GM06990 (cell line): Measurements from ENCODE around the gene SEMA4G.
"Not testable (repeated sequence)": the region's sequence is repeated elsewhere in the genome, so short reads cannot be mapped to it uniquely, and the experiment has no call there.

Experiments used
- DNase-seq: peaks from one replicate; pipeline ENCODE4 v3.0.0-alpha.2; 2011; ENCODE audit not compliant: insufficient read length; ENCODE audit errors: extremely low read depth
- H3K27me3 ChIP-seq: replicated peaks from 2 replicates; pipeline ENCODE4 v1.6.0; 2011; ENCODE audit warnings: low read length; ENCODE audit not compliant: control insufficient read depth, insufficient read depth
- H3K36me3 ChIP-seq: 2 replicates; pipeline ENCODE4 v1.5.1; 2011; ENCODE audit warnings: low read length; ENCODE audit not compliant: control insufficient read depth, insufficient read depth
- H3K4me3 ChIP-seq: replicated peaks from 2 replicates; pipeline ENCODE4 v1.5.1; 2011; ENCODE audit warnings: low read depth, mild to moderate bottlenecking, control low read depth, low read length
- TF ChIP-seq, protein P1 (sequence below): IDR thresholded peaks from 2 replicates; pipeline ENCODE4 v1.5.1; 2011; ENCODE audit warnings: low read length, control low read depth, mild to moderate bottlenecking, inconsistent platforms; ENCODE audit not compliant: insufficient read depth, poor library complexity, severe bottlenecking

SEMA4G gene

DNA sequence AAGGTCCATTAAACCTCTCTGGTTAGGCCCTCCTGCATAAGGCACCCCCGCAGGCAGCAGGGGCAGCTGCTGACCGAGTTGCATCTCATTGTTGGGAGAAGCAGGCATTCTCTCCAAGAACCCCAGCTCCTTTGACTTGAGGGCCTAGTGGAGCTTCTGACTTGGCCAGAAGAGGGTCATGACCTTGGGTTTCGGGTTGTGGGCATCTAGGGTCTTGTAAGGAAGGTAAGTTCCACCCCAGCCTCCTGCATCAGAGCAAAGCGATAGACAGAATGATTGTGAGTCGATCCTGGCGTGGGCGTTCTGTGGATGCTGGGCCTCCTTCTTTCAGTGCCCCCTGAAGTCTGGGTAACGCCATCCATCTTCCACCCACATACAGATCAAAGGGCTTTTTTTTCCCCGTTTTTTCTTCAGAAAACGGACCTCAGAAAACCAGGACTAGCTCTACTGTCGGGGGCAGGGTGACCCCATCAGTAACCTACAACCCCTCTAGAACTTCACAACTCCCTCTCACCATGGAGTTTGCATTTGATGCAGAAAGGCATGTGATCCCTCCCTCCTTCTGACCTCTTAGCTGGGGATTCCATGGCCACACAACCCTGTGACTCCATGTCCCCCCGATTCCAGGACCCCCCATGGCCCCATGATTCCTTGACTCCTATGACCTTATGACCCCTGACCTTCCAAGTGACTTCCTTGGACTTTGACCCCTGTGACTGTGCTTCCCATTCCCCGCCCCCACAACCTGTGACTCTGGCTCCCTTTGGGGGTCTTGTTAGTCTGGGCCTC lies 3.0 kb downstream of the SEMA4G start:
- Histone ChIP-seq H3K36me3 (no peaks in the 10 kb centered on the region), H3K4me3 (no peak overlapping the region), H3K27me3 (no peaks in the 10 kb centered on the region)
- no peak for DNase-seq
- TF ChIP-seq, protein P1, sequence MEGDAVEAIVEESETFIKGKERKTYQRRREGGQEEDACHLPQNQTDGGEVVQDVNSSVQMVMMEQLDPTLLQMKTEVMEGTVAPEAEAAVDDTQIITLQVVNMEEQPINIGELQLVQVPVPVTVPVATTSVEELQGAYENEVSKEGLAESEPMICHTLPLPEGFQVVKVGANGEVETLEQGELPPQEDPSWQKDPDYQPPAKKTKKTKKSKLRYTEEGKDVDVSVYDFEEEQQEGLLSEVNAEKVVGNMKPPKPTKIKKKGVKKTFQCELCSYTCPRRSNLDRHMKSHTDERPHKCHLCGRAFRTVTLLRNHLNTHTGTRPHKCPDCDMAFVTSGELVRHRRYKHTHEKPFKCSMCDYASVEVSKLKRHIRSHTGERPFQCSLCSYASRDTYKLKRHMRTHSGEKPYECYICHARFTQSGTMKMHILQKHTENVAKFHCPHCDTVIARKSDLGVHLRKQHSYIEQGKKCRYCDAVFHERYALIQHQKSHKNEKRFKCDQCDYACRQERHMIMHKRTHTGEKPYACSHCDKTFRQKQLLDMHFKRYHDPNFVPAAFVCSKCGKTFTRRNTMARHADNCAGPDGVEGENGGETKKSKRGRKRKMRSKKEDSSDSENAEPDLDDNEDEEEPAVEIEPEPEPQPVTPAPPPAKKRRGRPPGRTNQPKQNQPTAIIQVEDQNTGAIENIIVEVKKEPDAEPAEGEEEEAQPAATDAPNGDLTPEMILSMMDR: no peak

DNA sequence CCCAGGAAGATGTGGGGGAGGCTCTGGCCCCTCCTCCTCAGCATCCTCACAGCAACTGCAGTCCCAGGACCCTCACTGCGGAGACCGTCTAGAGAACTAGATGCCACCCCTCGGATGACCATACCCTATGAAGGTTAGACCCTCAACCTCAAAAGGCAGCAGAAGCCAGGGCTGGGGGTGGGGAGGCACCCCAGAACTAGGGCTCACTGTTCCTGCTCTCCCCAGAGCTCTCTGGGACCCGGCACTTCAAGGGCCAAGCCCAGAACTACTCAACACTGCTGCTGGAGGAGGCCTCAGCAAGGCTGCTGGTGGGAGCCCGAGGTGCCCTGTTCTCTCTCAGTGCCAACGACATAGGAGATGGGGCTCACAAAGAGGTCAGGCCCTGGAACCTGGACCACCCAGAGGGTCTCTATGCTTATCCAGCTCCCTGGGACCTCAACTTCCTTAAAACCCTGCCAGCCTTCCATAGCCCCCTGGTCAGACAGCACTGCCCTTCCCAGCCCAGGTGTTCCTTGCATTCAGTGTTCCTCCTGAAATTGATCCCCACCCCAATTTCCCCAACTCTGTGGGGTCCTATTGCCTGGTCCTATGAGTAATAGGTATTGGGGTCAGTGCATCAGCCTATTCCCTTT lies 3.7 kb downstream of the SEMA4G start:
- Histone ChIP-seq H3K27me3 (no peaks in the 10 kb centered on the region), H3K36me3 (no peaks in the 10 kb centered on the region), H3K4me3 (no peak overlapping the region)
- TF ChIP-seq, protein P1: no peak
- no peak for DNase-seq

DNA sequence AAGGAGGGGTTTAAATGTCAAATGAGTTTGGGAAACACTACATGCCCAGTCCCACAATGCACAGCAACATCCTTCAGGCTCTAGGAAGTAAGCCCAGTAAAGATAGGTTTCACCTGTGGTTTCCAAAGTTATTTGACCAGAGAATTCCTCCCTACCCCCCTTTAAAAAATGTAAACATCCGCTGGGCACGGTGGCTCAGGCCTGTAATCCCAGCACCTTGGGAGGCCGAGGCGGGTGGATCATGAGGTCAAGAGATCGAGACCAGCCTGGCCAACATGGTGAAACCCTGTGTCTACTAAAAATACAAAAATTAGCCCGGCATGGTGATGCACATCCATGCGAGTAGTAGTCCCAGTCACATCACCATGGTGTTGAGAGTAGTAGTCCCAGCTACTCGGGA lies 6.1 kb downstream of the SEMA4G start:
- H3K4me3 ChIP-seq, H3K27me3 ChIP-seq, DNase-seq, H3K36me3 ChIP-seq: not testable (repeated sequence)

GRCh38 chr10:100976906-100977305 lies 7.6 kb downstream of the SEMA4G start:
- TF ChIP-seq, protein P1: no peak
- Histone ChIP-seq H3K27me3 (no peaks in the 10 kb centered on the region), H3K4me3 (no peak overlapping the region), H3K36me3 (peaks cover 2% of the 10 kb centered on the region)
- no peak for DNase-seq

DNA sequence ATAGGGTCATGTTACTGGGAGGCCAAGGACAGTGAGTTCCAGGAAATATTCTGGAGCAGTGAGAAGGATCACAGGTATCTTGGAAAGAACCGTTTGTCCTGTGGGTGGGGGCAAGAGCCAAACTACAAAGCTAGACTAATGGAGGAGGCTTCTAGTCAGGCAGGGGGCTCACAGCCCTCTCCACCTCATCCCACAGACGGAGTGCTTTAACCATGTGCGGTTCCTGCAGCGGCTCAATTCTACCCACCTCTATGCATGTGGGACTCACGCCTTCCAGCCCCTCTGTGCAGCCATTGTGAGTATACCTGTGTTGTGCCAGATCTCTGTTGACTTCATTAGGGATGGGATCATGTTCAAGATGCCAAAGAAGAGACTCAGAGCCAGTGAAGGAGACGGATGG lies 8.1 kb downstream of the SEMA4G start:
- TF ChIP-seq, protein P1: no peak
- Histone ChIP-seq H3K27me3 (no peaks in the 10 kb centered on the region), H3K4me3 (no peak overlapping the region), H3K36me3 (peaks cover 2% of the 10 kb centered on the region)
- no peak for DNase-seq

DNA sequence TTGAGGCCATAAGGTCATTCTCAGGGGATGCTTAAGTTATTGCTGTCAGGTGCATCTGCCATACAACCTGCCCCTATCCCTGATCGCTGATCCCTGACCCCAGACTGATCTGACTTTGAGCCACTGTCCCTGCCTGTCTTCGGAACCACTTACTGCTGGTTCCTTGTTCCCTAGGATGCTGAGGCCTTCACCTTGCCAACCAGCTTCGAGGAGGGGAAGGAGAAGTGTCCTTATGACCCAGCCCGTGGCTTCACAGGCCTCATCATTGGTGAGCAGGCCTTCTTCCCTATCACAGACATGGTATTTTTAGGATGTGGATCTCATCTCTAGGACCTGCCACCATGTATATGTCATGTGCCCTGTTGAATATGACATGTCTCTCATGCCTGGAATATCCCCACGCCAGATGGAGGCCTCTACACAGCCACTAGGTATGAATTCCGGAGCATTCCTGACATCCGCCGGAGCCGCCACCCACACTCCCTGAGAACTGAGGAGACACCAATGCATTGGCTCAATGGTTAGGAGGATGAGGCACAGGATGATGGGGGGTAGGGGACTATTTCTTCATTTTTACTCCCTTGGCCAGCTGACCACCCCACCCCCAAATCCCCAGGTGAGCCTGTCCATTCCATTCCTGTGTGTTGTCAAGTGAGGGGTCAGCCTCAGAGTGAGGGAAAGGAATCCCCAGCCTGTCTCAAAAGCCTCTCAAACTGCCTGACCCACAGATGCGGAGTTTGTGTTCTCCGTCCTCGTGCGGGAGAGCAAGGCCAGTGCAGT lies 9.0 kb downstream of the SEMA4G start:
- Histone ChIP-seq H3K27me3 (no peaks in the 10 kb centered on the region), H3K36me3 (peaks cover 5% of the 10 kb centered on the region), H3K4me3 (no peak overlapping the region)
- TF ChIP-seq, protein P1: no peak
- DNase-seq: no peak
